NCI-H460 (cell line): ENCODE measurements around the gene SETD1A. TPM values are rescaled to one million over a fixed set of nuclear protein-coding genes. Genes with fewer than 3 reads are reported as not detected.

Experiments used
- DNase-seq: peaks from one replicate; pipeline ENCODE4 v3.0.0-alpha.2; 2016; ENCODE audit warnings: low read depth; ENCODE audit errors: extremely low read depth
- total RNA-seq: library from RNA; depleted of rRNA; stranded (reverse); fragments of >200 nt; shearing (Covaris generic); gene quantifications from 2 replicates; pipeline ENCODE4 v1.2.3, GENCODE V29; 2014

The SETD1A gene
- total RNA-seq, 1 experiment from 2014 or later = 5.0 TPM

DNA sequence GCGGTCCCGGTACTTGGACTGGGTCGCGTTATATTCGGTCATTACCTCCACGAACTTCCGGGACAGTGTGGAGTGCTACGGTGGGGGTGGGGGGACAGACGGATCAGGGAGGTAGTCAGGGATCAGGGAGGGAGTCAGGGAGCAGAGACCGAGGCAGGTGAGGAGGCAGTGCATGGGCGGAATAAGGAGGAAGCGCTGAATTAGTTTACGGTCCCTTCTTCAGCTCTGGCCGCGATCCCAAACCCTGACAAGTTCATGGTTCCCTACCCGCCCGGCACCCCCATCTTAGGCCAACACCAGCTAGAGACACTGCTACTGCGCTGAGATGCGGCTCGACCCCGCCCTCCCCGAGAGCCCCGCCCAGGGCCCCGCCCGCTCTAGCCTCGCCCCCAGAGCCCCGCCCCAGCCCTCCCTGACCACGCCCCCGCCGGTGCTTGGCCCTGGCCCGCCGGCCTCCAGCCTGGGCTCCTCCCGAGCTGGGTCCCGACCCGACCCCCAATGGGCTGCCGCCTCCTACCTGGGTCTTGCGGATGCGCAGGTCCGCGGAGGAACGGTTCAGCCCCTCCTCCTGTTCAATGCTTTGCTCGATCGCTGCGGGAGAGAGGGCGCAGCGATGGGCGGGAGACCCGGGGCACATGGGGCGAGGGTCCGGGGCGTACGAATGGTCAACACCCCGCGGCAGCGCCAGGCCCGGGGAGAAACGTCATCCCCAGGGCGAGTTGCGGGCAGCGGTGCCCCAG lies 39.6 kb downstream of the SETD1A start:
- peak; percentile 71 for DNase-seq

DNA sequence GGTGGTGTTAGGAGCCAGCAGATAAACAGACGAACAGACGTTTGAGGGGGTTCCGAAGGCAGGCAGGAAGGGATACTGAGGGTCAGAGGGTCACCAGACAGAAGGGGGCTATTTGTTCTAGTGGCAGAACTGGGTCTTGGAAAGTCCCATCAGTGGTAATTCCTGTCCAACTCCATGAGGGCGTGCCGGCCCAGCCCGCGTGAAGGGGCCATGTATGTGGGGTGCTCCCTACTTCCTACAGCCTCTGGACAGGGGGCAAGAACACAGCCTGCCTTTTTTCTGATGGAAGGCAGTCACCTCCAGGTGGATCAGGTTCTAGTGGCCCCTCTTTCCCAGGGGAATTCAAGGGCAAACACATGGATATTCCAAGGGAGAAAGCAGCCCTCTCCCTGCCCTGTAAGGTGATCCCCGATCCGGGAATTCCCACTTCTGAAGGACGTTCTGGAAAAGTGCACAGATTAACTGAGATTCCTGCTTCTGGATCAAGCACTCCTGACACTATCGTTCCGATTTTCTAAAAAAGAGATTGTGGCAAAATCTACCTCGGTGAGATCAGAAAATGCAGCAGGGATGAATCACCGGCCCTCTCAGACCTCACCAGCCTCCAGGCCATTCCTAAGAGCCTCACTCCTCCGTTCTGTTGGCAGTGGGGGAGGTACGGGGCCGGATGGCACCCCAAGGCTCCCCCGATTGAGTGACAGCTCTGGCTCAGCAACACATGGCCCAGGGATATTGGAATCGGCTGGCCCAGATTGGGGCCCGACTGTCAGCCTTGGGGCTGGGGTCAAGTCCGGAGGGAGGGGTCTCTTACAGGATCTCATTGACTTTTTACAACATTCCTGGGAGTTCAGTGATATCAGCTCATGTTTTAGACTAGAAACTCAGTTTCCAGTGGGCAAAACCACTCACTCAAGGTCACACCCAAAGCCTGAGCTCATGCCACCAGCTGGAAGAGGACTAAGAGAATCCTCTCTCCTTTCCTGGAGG lies 40.5 kb downstream of the SETD1A start:
- DNase-seq = no peak

DNA sequence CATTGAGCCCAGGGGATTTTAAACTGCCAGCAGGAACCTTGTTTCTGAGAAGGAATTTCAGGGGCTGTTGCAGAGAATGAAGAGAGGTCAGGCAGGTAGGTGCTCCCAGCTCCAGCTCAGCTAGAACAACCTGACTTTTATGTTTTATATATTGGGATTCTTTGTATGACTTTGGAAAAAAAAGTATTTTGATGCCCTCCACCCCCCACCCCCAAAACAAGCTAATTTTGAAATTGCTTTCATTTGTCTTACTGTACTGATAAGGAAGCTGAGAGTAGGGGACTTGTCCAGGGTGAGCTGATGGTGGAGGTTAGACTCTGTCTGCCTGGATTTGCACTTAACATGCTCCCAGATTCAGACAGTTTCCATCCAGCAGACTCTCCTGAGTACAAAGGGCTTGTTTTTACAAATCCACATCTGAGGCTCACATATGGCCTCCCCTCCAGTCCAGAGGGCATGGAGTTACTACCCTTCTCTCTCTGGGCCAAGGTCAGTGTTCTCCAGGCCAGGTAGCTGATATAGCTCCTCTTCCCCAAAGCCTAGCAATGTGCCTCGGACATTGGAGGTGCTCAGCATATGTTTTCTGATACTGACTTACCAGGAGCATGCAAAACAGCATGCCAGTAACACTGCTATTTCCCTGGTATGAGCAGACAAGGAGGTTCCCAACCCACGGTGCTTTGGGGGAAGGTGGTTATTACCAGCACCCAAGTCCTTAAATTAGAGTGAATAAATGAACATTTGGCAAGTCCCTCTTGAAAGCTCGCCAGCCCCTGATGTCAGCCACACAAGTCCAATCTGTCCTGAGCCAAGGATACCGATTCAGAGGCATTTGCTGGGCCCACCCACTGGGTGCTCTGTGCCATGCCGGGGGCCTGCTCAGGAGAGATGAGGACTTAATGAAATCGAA lies 41.6 kb downstream of the SETD1A start:
- DNase-seq = no peak

DNA sequence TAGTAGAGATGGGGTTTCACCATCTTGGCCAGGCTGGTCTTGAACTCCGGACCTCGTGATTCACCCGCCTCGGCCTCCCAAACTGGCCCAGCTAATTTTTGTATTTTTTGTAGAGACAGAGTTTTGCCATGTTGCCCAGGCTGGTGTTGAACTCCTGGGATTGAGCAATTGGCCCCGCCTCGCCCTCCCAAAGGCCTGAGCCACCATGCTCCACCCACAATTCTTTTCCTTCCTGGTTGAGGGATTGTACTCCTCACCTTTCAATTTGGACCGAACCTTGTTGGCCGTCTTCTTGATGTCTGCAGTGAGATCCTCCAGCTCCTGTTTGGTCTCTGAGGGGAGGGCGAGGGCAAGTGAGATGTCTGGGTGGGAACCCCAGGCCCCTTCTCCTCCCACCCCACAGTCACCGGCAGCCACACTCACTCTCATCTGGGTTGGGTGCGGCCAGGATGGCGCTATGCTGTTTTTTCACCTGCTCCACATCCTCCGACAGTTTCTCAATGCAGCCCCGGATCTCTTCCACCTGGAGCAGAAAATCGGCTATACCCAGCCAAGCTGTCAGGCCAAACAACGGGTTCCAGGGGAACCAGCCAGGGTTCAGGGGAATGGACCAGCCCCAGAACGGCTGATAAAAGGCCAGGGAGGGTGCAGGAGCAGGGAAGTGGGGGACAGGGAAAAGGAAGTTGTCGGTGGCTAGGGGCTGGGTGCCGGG lies 43.3 kb downstream of the SETD1A start:
- DNase-seq = no peak

GRCh38 chr16:31001507-31002249 lies 44.1 kb downstream of the SETD1A start:
- DNase-seq = no peak

GRCh38 chr16:31002250-31002700 lies 44.7 kb downstream of the SETD1A start:
- no peak for DNase-seq

DNA sequence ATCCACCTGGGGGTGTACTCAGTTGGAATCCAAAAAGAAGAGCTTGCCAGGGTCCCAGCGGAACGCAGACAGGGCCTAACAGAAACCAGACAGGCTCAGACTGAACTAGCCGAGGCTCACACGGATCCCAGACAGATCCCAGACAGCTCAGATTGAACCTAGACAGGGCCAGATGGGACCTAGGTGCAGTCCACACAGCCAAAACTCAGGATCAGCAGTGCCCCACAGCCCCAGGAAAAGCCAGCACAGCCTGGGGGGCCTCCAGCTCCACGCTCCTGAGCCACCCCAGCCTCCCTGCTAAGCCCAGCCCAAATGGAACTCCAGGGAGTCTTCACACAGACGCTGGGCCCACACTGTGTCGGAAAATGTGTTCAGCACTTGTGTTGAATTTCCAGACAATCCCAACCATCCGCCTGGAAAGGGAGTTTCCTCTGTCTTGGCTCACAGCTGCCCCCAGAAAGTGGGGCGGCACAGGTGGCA lies 45.3 kb downstream of the SETD1A start:
- DNase-seq = no peak

DNA sequence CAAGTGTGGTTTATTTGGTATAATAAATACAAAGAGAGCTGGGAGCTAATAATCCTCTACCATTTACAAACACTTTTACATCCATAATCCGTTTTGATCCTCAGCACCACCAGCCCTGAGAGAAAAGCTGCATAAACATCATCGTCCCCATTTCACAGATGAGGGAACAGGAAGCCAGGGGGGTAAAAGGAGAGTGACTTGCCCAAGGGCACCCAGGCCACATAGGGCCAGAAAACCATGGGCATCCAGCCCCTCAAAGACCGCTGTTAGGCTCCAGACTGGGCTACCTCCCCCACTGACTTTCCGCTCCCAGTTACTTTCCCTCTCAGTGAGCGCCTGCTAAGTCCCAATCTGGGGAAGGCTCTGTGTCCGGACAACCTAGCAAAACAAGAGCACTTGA lies 46.2 kb downstream of the SETD1A start:
- DNase-seq = no peak

- no peak for DNase-seq
Observed at GRCh38 chr16:31004658-31005057, 47.1 kb downstream of the SETD1A start.

DNA sequence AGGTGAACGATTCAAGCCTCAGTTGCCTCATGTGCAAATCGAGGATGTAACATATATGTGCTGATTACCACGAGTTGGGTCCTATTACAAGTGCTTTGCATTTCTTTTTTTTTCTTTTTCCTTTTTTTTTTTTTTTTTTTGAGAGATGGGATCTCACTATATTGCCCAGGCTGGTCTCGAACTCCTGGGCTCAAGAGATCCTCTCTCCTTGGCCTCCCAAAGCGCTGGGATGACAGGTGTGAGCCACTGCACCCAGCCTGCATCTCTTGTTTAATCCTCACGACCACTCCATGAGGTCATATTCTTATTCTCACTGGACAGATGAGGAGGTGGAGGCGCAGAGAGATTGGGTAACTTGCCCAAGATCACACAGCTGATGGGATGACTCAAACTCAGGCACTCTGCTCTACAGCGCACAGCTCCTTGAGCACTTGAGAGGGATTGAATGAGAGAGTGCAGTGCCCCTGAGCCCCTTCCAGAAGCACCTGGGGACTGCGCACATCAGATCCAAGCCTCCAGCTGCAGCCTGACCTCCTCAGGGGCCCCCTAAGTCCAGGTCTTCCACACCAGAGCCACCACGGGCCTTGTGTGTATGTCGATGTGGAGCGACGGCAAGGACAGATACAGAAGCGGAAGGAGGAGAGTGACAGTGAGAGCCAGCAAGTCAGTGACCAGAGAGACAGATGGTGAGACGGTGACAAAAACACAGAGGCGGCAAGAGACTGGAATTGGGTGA lies 48.0 kb downstream of the SETD1A start:
- DNase-seq = no peak

DNA sequence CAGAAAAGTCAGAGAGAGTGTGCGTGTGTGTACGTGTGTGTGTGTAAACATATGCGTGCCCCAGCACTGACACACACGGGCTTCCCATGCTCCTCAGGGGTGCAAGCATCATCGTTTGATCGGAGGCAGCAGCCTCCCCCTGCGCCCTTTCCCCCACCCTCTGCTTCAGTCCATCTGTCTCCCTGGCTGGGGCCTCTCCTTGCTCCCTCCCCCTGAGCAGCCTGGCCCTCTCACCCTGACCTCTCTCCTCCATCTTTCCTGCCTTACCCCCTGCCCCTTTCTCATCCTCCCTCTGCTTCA lies 48.5 kb downstream of the SETD1A start:
- DNase-seq = no peak

- no peak for DNase-seq
Observed at GRCh38 chr16:31006589-31006988, 49.0 kb downstream of the SETD1A start.

DNA sequence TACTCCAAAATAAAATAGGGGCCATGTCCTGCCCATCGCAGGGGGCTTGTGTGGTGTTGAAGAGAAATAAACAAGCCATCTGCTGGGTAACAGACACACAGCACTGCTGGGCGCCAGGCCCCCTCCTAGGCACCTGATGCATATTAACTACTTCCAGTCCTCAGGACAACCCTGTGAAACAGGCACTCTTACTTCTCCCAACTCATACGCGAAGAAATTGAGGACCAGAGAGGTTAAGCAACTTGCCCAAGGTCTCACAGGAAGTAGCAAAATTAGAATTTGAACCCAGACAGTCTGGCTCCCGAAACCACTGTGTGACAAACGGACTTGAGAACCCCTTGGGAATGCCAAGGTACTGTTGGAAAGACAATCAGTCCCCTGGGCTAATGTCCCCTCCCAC lies 50.1 kb downstream of the SETD1A start:
- DNase-seq = no peak

GRCh38 chr16:31008149-31008548 lies 50.6 kb downstream of the SETD1A start:
- DNase-seq = no peak

DNA sequence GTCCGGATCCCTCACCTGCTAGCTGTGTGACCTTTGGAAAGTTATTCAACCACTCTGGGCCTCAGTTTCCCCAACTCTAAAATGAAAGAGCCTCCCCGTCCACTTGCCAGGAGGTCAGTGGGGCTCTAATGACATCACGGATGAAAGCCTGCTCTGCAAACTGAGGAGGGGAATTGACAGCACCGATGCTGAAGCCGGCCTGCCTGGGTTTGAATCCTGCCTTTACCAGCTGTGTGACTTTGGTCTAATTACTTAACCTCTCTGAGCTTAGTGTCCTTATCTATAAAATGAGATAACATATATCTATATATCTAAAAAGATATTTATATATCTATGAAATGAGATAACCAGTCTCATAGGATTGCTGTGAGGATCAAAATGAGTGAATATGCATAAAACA lies 51.0 kb downstream of the SETD1A start:
- DNase-seq = no peak

- DNase-seq = no peak
Observed at GRCh38 chr16:31009120-31009519, 51.6 kb downstream of the SETD1A start.

DNA sequence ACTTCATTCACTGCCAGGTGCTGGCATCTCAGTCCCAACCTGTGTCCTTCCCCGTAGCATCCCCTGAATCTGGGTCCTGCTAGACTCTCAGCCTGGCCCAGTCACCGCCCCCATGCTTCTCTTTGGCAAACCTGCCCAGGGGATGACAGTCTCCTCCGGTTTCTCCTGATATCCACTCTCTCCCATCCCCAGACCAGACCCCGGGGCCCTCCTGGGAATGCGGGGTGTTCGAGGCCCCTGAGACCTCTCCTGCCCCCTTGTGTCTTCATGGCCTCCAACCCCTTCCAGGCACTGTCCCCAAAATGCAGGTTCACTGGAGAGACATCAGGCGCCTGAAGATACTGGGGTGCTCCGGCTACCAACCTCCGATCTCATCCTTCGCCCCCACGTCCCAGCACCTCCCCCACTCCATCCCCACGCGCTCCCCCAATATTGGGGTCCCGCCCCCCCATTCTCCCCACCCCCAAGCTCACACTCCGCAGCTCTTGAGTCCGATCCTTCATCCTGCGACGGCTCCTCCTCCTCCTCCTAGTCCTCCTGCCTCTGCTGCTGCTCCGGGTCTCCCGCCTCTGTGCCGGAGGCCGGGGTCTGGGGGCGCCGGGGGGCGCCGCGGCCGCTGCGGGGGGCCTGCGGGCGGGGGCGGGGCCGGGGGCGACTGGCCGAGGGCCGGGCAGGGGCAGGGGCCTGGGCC lies 52.5 kb downstream of the SETD1A start:
- DNase-seq = no peak
